ENCODE data around the gene GSTK1.
"Not testable (repeated sequence)": the region's sequence is repeated elsewhere in the genome, so short reads cannot be mapped to it uniquely, and the experiment has no call there.

The GSTK1 gene

DNA sequence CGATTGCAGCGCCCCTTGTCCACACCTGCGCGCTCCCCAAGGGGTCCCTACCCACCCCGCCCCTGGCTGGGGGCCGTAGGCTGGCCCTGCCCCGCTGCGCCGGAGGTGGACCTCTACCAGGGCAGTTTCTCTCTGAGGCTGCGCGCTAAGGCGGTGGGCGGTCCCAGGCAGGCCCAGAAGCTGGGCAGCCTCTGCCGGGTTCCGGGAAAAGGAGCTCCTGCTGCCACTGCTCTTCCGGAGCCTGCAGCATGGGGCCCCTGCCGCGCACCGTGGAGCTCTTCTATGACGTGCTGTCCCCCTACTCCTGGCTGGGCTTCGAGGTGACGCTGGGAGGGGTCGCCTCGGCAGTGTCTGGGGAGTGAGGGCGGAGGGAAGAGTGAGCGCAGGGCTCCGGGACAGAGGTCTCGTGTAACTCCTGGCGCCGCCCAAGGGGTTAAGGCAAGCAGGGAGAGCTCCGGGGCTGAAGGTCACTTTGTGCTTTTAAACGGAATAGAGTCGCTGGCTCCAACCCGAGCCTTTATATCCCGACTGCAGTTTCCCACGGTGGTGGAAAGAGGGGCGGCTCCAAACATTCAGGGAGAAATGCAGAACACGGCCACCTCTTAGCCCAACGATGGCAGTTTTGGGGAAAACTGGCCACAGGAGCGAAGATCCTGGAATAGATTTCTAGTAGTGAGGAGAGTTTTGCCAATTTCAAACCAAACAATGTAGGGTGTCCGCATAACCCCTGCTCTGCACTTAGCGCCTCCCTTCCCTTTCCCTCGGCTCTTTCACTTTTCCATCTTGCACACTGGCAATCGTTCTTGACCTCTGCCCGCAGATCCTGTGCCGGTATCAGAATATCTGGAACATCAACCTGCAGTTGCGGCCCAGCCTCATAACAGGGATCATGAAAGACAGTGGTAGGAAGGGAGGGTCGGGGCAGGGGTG is at the start of gene GSTK1:
Gene GSTK1, plus strand, starts transcription at position 176 of the 930 bp plus-strand sequence. Its CDS starts 73 bp downstream, at position 249.
- H3K9ac ChIP-seq (ENCODE audit: low read length): peak within 1 kb of the TSS; percentile 88
- peak within 1 kb of the TSS; percentile 87 for H3K27ac ChIP-seq (ENCODE audit: low read depth, low read length)
- peaks cover 11% of the 10 kb centered on the region for H3K36me3 ChIP-seq (ENCODE audit: control insufficient read depth, insufficient read depth, low read length)
- no peaks in the 10 kb centered on the region for H3K27me3 ChIP-seq (ENCODE audit: control insufficient read depth, insufficient read depth, low read length)
- H3K4me1 ChIP-seq (ENCODE audit: control insufficient read depth, insufficient read depth, low read length): peaks cover 6% of the 10 kb centered on the region
- H3K4me3 ChIP-seq (ENCODE audit: low read length): peak within 1 kb of the TSS; percentile 80

DNA sequence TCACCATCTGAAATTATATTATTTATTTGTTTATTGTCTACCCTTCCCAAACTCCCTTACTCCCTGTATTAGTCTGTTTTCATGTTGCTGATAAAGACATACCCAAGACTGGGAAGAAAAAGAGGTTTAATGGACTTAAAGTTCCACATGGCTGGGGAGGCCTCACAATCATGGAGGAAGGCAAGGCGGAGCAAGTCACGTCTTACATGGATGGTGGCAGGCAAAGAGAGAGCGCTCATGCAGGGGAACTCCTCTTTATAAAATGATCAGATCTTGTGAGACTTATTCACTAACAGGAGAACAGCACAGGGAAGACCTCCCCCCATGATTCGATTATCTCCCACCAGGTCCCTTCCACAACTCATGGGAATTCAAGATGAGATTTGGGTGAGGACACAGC is 49.8 kb upstream of the GSTK1 start:
- H3K36me3 ChIP-seq (ENCODE audit: control insufficient read depth, insufficient read depth, low read length); H3K9ac ChIP-seq (ENCODE audit: low read length); H3K4me1 ChIP-seq (ENCODE audit: control insufficient read depth, insufficient read depth, low read length); H3K4me3 ChIP-seq (ENCODE audit: low read length); H3K27me3 ChIP-seq (ENCODE audit: control insufficient read depth, insufficient read depth, low read length); H3K27ac ChIP-seq (ENCODE audit: low read depth, low read length): not testable (repeated sequence)

DNA sequence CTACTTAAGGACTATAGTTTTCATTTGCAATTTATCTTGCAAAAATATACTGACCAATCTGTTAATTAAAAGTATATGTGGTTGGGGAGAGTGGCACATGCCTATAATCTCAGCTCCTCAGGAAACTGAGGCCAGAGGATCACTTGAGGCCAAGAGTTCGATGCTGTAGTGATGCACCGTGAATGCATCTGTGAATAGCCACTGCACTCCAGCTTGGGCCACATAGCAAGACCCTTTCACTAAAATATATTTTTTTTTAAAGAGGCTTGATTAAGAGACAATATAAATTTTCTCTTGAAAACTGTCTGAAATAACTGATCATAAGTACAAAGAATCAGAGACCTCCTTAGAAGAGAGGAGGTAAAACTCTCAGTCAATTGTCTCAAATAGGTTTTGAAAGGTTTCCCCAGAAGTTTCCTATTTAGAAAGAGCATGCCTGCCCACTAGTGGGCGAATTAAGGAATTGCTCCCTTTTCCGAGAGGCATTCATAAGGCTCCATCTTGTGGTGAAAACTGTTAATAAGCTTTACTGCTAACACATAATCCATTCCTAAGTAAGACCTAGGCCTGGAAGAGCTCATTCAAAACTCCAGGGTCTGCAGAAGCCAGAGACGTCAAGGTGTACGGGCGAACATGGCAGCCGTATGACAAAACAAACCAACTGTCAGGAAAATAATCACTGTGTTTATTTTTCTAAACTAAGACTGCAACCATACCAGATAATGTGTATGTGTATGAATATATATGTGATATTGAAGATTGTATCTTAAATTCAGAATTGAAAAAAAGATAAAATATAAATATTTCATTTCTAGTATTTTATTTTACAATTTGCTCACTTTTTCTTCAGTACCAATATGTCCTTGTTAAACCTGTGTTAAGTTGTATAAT is 48.2 kb upstream of the GSTK1 start:
- Histone ChIP-seq H3K9ac (ENCODE audit: low read length) (no peak overlapping the region), H3K27me3 (ENCODE audit: control insufficient read depth, insufficient read depth, low read length) (no peaks in the 10 kb centered on the region), H3K36me3 (ENCODE audit: control insufficient read depth, insufficient read depth, low read length) (no peaks in the 10 kb centered on the region), H3K4me1 (ENCODE audit: control insufficient read depth, insufficient read depth, low read length) (peaks cover 3% of the 10 kb centered on the region), H3K4me3 (ENCODE audit: low read length) (no peak overlapping the region), H3K27ac (ENCODE audit: low read depth, low read length) (no peak overlapping the region)

DNA sequence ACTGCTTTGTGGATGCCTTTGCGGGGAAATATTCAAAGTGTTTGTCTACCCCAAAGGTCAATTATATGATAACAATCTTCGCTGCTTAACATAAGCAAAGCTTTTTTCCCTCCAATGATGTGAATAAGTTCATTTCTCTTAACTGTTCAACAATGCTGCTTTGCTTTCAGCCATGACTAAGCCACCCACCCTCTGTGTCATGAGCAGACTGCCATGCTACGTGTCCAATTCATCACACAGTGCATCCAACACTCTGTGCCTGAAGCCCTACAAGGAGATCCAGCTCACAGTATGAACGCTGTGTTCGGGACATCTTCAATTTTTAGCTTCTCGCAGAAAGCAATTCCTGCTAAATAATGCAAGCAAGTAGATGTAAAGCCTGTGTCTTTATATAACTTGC is 47.1 kb upstream of the GSTK1 start:
- Histone ChIP-seq H3K27ac (ENCODE audit: low read depth, low read length) (no peak overlapping the region), H3K27me3 (ENCODE audit: control insufficient read depth, insufficient read depth, low read length) (no peaks in the 10 kb centered on the region), H3K4me3 (ENCODE audit: low read length) (no peak overlapping the region), H3K4me1 (ENCODE audit: control insufficient read depth, insufficient read depth, low read length) (peaks cover 3% of the 10 kb centered on the region), H3K9ac (ENCODE audit: low read length) (no peak overlapping the region), H3K36me3 (ENCODE audit: control insufficient read depth, insufficient read depth, low read length) (no peaks in the 10 kb centered on the region)

DNA sequence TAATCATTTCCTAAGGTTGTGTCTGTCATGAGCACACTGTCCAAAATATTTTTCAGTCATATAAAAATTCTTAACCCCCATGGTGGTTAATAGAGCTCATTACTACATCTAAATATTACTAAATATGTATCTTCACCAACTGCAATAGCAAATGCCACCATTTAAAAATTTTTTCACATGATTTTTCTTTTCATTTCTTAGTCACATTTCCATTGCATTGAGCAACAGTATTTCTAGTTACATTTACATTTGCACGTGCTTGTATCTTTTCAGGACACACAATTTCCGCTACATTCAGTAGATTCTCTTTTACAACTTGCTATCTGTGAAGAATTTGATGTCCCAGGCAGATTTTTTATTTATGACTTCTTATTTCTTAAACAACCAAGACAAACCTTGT is 46.6 kb upstream of the GSTK1 start:
- Histone ChIP-seq H3K4me1 (ENCODE audit: control insufficient read depth, insufficient read depth, low read length) (peaks cover 3% of the 10 kb centered on the region), H3K36me3 (ENCODE audit: control insufficient read depth, insufficient read depth, low read length) (no peaks in the 10 kb centered on the region), H3K27me3 (ENCODE audit: control insufficient read depth, insufficient read depth, low read length) (no peaks in the 10 kb centered on the region)

DNA sequence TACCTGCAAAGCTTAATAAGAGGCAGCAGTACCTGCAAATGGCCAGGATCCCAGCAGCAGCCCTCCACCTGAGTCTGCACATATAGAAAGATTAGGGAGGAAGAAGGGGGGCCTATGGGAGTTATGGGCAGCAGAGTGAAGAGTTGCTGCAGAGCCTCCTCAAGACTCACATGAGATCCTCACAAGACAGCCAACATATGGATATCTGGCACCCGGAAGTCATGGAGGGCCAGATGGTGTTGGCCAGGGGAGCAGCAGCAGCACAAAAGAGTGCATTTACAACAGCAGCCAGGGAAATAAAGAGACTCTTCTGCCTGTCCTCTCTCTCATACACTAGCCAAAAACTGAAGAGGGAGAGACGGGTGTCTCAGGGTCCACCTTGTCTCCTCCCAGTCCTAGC is 45.4 kb upstream of the GSTK1 start:
- Histone ChIP-seq H3K36me3 (ENCODE audit: control insufficient read depth, insufficient read depth, low read length) (no peaks in the 10 kb centered on the region), H3K4me3 (ENCODE audit: low read length) (no peak overlapping the region), H3K9ac (ENCODE audit: low read length) (no peak overlapping the region), H3K27me3 (ENCODE audit: control insufficient read depth, insufficient read depth, low read length) (no peaks in the 10 kb centered on the region), H3K4me1 (ENCODE audit: control insufficient read depth, insufficient read depth, low read length) (peaks cover 3% of the 10 kb centered on the region), H3K27ac (ENCODE audit: low read depth, low read length) (no peak overlapping the region)

More for the DNA sequence above, 46.6 kb upstream of the GSTK1 start:
- H3K9ac ChIP-seq (ENCODE audit: low read length): no peak overlapping the region
- no peak overlapping the region for H3K27ac ChIP-seq (ENCODE audit: low read depth, low read length)
- H3K4me3 ChIP-seq (ENCODE audit: low read length): no peak overlapping the region

DNA sequence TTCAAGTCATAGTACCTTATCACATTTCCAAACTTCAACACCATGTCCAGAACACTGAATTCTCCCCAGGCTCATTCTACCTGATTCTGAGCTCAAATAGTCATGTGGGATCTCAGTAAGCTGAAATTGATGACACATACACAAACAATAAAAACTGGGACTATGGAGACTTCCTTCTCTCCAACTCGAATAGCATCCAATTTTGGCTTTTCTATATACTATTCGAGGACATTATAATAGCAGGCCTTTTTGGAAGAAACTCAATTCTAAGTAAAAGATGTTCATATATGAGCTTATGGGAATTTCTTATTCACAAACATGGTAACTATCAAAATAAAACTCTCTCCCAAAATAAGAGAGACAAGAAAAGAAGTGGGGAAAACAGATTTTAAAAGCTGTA is 42.0 kb upstream of the GSTK1 start:
- Histone ChIP-seq H3K4me1 (ENCODE audit: control insufficient read depth, insufficient read depth, low read length) (no peaks in the 10 kb centered on the region), H3K27me3 (ENCODE audit: control insufficient read depth, insufficient read depth, low read length) (no peaks in the 10 kb centered on the region), H3K36me3 (ENCODE audit: control insufficient read depth, insufficient read depth, low read length) (no peaks in the 10 kb centered on the region), H3K9ac (ENCODE audit: low read length) (no peak overlapping the region), H3K27ac (ENCODE audit: low read depth, low read length) (no peak overlapping the region), H3K4me3 (ENCODE audit: low read length) (no peak overlapping the region)

DNA sequence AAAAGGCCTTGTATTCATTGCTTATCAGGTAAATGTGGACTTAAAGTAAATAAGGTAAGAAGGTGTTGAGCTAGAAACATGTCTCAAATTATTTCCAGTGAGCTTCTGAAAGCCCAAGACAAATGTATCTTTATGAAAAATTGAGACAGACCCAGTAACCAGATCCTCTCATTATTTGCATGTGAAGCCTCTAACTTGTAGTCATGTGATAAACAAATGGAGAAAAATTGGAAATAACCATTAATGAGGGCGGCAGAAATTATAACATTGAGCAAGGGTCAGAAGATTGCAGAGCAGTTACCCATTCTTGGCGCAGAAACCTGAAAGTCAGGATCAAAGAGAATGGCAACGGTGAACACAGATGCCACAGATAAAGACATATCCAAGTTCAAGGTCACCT is 41.5 kb upstream of the GSTK1 start, which contains the start of gene TAS2R40:
Gene TAS2R40, plus strand, starts transcription at position 301 of the 400 bp plus-strand sequence. Its CDS starts 42 bp downstream, at position 343.
- Histone ChIP-seq H3K36me3 (ENCODE audit: control insufficient read depth, insufficient read depth, low read length) (no peaks in the 10 kb centered on the region), H3K27me3 (ENCODE audit: control insufficient read depth, insufficient read depth, low read length) (no peaks in the 10 kb centered on the region), H3K27ac (ENCODE audit: low read depth, low read length) (no peak within 1 kb of the TSS), H3K4me3 (ENCODE audit: low read length) (no peak within 1 kb of the TSS), H3K9ac (ENCODE audit: low read length) (no peak within 1 kb of the TSS), H3K4me1 (ENCODE audit: control insufficient read depth, insufficient read depth, low read length) (no peaks in the 10 kb centered on the region)

DNA sequence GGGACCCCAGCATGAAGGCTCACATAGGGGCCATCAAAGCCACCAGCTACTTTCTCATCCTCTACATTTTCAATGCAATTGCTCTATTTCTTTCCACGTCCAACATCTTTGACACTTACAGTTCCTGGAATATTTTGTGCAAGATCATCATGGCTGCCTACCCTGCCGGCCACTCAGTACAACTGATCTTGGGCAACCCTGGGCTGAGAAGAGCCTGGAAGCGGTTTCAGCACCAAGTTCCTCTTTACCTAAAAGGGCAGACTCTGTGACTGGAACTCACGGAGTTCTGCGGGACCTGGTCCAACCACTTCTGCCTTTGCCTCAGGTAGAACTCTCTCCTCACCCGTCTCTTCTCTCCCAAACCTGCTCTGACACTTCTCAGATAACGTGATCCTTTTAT is 40.5 kb upstream of the GSTK1 start:
- no peaks in the 10 kb centered on the region for H3K36me3 ChIP-seq (ENCODE audit: control insufficient read depth, insufficient read depth, low read length)
- no peaks in the 10 kb centered on the region for H3K4me1 ChIP-seq (ENCODE audit: control insufficient read depth, insufficient read depth, low read length)
- H3K4me3 ChIP-seq (ENCODE audit: low read length): no peak overlapping the region
- H3K27me3 ChIP-seq (ENCODE audit: control insufficient read depth, insufficient read depth, low read length): no peaks in the 10 kb centered on the region
- no peak overlapping the region for H3K27ac ChIP-seq (ENCODE audit: low read depth, low read length)
- H3K9ac ChIP-seq (ENCODE audit: low read length): no peak overlapping the region

DNA sequence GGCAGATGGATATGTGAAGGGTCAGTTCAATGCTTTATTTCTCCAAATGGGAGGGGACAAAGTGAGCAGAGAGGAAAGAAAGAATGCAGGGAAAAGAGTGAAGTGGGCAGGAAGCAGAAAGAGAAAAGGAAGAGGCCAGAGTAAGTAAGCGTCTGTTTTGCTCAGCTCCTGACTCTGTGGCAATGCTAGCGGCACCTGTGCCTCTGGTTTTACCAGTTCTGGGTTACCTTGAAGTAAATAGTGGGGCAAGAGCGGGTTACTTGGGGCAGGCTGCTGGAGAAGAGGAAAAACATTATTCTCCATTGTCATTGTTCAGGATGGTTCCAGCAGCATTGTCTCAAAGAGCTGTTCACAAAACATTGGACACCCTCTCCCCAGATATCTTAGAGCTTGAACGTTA is 39.5 kb upstream of the GSTK1 start:
- no peaks in the 10 kb centered on the region for H3K36me3 ChIP-seq (ENCODE audit: control insufficient read depth, insufficient read depth, low read length)
- no peak overlapping the region for H3K27ac ChIP-seq (ENCODE audit: low read depth, low read length)
- H3K27me3 ChIP-seq (ENCODE audit: control insufficient read depth, insufficient read depth, low read length): no peaks in the 10 kb centered on the region
- no peak overlapping the region for H3K9ac ChIP-seq (ENCODE audit: low read length)
- H3K4me1 ChIP-seq (ENCODE audit: control insufficient read depth, insufficient read depth, low read length): no peaks in the 10 kb centered on the region
- H3K4me3 ChIP-seq (ENCODE audit: low read length): no peak overlapping the region

DNA sequence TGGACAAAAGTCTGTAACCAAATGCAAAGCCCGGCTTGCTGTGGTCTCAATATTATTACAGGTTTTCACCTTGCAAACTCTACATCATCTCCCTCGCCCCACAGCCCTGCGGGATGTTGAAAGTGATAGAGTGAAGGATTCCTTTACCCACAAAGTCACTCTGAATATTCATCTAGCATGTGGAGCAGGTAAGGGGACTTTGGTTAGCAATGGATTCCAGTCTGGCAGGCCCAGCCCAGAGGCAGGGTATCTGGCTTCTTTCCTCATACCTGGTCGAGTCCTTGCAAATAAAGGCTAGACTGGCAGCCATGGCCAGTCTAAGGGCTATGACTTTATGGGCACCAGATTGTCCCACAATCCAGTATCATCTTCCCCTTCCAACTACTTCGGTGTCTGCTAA is 38.2 kb upstream of the GSTK1 start:
- Histone ChIP-seq H3K4me1 (ENCODE audit: control insufficient read depth, insufficient read depth, low read length) (no peaks in the 10 kb centered on the region), H3K9ac (ENCODE audit: low read length) (no peak overlapping the region), H3K36me3 (ENCODE audit: control insufficient read depth, insufficient read depth, low read length) (no peaks in the 10 kb centered on the region), H3K4me3 (ENCODE audit: low read length) (no peak overlapping the region), H3K27ac (ENCODE audit: low read depth, low read length) (no peak overlapping the region), H3K27me3 (ENCODE audit: control insufficient read depth, insufficient read depth, low read length) (no peaks in the 10 kb centered on the region)

DNA sequence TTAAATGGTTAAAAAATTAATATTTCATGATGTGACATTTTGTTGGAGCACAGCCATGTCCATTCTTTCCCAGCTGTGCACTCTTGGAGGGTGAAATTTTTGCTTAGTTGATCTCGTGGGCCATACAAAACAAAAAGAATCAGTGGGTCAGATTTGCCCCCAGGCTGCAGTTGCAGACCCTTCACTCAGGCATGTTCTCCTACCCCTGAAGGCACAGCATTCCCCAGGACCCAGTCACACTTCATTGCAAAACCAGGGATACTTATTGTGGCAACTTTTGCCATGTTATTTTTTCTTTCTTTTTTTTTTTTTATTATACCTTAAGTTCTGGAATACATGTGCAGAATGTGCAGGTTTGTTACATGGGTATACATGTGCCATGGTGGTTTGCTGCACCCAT is 35.4 kb upstream of the GSTK1 start:
- no peaks in the 10 kb centered on the region for H3K4me1 ChIP-seq (ENCODE audit: control insufficient read depth, insufficient read depth, low read length)
- H3K9ac ChIP-seq (ENCODE audit: low read length): no peak overlapping the region
- H3K36me3 ChIP-seq (ENCODE audit: control insufficient read depth, insufficient read depth, low read length): no peaks in the 10 kb centered on the region
- no peaks in the 10 kb centered on the region for H3K27me3 ChIP-seq (ENCODE audit: control insufficient read depth, insufficient read depth, low read length)
- H3K4me3 ChIP-seq (ENCODE audit: low read length): no peak overlapping the region
- H3K27ac ChIP-seq (ENCODE audit: low read depth, low read length): no peak overlapping the region
